Stomach (tissue), 4 donors: Measurements from ENCODE around the gene TXN2.

ENCODE experiments used
- POLR2A ChIP-seq, 4 donors: fragments of 450-650 bp; IDR thresholded peaks; one replicate each; pipeline ENCODE4 v1.6.1; 2016; ENCODE audit warnings: antibody characterized with exemption in 4 of 4, control low read depth in 2 of 4, mild to moderate bottlenecking in 1 of 4, moderate library complexity in 1 of 4
- POLR2AphosphoS5 ChIP-seq, 3 donors: sonication (generic); formaldehyde crosslinking; IDR thresholded peaks; one replicate each; pipeline ENCODE4 v1.6.1; 2016; ENCODE audit warnings: antibody characterized with exemption in 3 of 3
- TF ChIP-seq, protein P1 (sequence below), 7 experiments: fragments of 450-650 bp in 4 of 7; fragments of 200-600 bp in 3 of 7; sonication (generic) in 3 of 7; IDR thresholded peaks; one replicate each; pipeline ENCODE4 v1.5.1; 2016 to 2019; ENCODE audit warnings: antibody characterized with exemption in 7 of 7, control low read depth in 2 of 7, mild to moderate bottlenecking in 1 of 7

DNA sequence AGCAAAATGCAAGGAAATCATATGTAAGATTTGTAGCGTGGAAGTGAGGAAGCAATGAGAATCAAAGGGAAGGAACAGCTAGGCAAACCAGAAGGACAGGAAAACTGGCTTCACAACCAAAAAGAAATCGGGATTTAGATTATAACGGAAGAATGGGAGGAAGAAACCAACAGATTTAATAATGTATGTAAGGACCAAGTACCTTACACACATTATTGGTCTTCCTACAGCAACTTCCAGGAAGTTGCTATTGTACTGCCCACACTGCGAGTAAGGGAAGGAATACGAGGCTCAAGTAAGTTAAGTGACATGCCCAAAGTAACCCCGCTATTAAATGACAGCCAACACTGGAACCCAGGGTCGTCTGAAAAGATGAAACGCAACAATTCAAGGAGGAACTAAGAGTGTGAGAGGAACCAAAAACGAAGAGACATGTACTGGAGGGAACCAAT lies 473 bp downstream of the TXN2 start:
- TF ChIP-seq, protein P1, sequence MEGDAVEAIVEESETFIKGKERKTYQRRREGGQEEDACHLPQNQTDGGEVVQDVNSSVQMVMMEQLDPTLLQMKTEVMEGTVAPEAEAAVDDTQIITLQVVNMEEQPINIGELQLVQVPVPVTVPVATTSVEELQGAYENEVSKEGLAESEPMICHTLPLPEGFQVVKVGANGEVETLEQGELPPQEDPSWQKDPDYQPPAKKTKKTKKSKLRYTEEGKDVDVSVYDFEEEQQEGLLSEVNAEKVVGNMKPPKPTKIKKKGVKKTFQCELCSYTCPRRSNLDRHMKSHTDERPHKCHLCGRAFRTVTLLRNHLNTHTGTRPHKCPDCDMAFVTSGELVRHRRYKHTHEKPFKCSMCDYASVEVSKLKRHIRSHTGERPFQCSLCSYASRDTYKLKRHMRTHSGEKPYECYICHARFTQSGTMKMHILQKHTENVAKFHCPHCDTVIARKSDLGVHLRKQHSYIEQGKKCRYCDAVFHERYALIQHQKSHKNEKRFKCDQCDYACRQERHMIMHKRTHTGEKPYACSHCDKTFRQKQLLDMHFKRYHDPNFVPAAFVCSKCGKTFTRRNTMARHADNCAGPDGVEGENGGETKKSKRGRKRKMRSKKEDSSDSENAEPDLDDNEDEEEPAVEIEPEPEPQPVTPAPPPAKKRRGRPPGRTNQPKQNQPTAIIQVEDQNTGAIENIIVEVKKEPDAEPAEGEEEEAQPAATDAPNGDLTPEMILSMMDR (IDR thresholded peaks at IDR 0.05): no peak
- TF ChIP-seq POLR2A (IDR thresholded peaks at IDR 0.05) (no peak), POLR2AphosphoS5 (IDR thresholded peaks at IDR 0.05) (no peak)
